ENCODE data around the gene KLHL26.

- no peak for TF ChIP-seq POLR2A (IDR thresholded peaks at IDR 0.05)
- no peak for TF ChIP-seq CTCF (IDR thresholded peaks at IDR 0.05)
- no peak for TF ChIP-seq EP300 (IDR thresholded peaks at IDR 0.05)
- TF ChIP-seq POLR2AphosphoS5 (IDR thresholded peaks at IDR 0.05) = no peak
These were observed 41.9 kb upstream of the KLHL26 start for GRCh38 chr19:18594824-18595373.
